G401.6 (cell line): ENCODE results near the gene POGLUT3.

ENCODE experiments used
- FAIRE-seq: peaks from 2 replicates; lab custom pipeline; 2012; peaks lifted over from hg19 to GRCh38; lab: Jason Lieb, UNC

POGLUT3 gene

DNA sequence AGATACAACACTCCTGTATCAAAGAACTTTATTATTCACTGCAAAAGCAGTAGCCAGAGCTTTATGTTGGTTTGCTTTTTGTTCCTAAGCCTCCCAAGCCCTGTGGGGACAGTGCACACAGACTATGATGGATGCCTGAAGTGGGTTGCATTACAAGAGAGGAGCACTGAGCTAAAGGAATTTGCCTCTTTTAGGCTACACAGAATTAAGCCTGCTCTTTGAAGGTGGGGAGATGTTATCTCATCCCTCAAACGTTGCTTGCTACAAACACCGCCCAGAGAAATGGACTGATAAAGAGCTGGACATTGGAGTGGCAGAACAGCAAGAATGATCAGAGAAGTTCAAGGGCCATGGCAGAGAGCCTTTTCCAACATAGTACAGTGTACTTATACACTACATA lies 2.5 kb upstream of the POGLUT3 start:
- FAIRE-seq: no peak

DNA sequence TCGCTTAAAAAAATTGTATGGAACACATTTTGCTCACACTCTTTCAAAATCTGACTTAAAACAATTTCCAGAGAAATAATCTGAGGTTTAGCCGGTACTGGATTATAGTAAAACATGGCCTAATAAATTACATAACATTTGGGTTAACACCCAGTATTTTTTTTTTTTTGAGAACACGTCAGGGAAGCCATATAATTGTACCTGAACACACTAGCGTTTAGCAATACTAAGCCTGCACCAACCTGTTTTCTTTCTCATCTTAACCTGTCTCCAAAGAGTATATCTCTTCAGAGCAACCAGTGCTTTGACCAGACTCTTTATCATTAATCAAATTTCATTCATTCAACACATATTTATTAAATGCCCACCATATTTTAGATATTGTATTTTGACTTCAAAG lies 2.0 kb upstream of the POGLUT3 start:
- no peak for FAIRE-seq

DNA sequence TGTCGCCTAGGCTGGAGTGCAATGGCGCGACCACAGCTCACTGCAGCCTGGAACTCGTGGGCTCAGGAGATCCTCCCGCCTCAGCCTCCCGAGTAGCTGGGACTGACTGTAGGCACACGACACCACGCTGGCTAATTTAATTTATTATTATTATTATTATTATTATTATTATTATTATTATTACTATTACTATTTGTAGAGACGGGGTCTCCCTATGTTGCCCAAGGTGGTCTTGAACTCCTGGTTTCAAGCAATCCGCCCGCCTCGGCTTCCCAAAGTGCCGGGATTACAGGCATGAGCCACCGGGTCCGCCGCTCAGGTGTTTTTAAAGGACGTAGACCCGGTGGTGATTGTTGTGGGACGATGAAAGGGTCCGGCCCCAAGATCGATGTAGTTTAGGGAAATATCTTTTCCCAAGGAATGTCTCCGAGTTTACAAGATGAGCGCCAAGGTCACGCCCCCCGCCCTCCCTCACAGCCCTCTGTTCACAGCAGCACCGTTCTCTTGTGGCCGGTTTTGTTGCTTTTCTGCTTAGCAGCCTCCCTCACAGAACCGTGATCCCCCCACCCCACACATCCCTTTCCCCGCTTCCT lies 728 bp upstream of the POGLUT3 start:
- FAIRE-seq: no peak

DNA sequence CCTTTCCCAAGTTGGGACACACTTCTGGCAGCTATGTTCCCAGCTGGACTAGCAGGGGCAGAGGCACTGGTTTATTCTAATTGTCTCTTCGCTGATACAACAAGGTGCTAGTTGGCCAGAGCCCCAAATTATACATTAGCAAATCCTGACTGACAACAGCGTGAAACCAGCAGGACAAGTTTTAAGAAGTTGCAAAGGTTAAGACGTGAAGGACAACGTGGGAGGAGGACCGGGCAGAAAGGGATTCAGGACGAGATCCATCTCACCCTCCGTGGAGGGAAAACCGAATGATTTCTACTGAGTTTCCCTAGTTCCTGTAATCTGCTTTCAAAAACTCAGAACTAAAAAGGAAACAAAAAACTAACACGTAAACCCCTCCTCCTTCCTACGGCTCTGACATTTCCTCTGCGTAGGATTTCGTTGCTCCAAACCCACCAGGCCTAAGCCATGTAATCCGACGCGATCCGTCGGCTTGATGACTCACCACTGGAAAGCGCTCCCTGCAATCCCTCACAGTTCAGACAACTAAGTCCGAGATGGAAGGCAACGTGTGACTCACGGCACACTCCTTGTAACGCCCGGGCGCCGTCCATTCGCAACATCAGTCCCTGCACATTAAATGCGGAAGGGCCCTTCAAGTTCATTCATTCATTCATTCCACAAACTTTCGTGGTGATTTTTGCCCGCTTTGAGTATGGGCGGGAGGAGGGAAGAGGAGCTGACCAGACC lies 703 bp downstream of the POGLUT3 start:
- FAIRE-seq: peak; percentile 99

DNA sequence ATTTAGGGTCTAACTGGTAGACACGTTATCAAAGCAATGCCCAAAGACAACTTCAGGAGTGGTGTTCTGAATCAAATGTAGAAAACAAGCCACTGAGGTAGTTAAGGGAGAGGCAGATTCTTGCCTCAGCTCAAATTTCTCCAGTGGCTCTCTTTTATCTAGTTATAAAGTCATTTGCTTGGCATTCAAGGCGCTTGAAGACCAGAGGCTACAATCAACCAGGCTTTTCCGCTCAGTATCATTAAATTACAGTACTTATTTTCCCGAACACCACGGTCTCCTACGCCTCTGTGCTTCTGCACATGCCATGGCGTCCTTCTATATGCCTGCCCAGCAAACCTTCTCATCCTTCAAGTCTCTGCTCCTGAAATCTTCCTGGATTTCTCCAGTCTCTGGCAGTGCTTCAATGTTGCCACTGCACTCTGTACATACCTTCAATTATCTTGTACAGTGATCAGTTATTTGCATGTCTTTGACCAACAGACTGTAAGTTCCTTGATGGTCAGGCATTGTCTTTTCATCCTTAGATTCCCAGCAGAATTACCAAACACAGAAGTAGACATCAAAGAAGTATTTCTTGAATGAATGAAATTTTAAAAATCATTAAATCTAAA lies 1.4 kb downstream of the POGLUT3 start:
- no peak for FAIRE-seq

DNA sequence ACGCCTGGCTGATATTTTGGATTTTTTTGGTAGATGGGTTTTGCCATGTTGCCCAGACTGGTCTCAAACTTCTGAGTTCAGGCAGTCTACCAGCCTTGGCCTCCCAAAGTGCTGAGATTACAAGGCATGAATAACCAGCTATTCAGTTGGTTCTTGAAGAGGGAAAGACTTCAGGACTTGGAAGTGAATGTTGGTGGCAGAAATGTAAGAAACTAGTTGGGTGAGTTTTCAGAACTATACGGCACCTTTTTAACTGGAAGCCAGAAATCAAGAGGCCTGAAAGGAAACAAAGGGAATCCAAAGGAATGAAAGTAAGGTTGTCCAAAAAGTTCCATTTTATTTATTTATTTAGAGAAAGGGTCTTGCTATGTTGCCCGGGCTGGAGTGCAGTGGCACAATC lies 2.9 kb downstream of the POGLUT3 start:
- no peak for FAIRE-seq

DNA sequence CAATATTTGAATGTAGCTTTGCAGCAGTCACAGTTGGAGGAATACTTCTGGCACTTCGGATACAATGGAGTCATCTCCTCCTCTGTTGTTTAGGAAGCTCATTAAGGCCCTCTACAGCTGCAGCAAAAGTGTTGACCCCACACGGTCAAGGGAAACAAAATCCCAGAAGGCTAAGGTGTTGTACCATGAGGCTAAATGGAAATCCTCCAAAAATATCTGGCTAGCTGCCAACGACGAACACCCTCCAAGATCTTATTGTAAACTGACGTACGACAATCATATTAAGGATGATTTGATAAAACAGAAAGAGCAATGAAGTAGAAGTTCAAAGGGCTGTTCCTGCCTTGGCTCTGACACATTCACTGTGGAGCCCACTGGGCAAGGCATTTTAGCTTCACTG lies 4.0 kb downstream of the POGLUT3 start:
- FAIRE-seq: no peak

DNA sequence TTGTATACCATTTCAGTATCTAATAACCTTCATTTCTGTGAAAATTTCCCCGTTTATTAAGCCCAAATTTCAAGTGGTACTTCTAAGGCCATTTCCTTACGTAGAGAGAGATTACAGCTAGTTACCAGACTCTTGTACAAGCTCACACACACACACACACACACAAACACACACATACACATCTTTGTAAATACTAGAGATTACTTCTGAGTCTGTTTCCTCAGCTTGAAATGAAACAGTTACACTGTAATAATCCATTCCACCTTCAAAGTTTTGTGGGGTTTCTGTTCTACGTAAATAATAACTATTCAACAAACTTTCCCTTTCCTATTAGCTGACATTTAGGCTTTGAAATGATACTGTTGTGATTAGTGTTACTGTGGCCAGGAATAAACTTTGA lies 6.2 kb downstream of the POGLUT3 start:
- FAIRE-seq: no peak

DNA sequence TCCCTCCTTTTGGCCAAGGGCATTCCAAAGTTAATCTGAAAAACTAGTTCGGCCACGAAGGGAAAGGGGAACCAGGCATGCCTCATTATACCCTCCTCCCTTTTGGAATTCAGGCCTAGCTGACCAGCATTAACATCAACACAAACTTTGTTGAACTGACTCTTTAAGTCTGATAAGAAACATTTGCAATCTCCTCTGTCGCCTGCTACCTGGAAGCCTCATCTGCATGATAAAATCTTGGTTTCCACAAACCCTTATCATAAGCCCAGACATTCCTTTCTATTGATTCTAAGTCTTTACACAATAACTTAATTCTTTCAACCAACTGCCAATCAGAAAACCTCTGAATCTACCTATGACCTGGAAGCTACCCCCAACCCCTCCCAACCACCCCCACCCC lies 11.4 kb downstream of the POGLUT3 start:
- no peak for FAIRE-seq

DNA sequence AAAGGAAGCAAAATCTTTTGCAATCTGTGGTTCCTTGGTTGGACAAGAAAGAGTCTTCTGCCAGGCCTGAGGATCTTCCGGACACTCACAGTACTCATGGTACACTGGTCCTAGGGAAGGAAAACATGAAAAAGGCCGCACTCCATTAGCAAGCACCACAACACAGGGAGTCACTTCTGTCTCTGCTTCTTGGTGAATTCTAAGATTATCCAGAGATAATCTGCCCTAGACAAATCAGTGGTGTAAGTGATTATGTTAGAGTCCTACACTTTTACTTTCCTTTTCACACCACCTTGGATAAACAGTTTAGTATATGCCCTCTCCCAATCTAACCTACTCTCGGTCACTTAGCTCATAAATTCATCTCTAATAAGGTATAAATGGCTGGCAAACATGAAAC lies 11.9 kb downstream of the POGLUT3 start:
- FAIRE-seq: no peak

DNA sequence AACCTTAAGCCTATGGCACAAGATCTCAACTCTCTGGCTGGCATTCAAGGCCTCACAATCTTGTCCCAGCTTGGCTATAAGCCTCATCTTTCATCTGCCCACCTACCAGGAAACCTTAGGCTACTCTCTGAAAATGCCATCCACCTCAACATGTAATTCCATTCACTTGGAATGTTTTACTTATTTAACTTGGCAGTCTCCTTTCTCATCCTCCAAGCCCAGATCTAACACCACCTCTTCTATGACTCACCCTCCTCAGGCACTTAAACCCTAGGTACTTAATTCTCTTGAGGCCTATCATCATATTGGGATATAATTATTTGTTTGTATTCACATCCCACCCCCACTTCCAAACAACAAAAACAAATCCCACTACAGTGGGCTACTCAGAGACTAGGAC lies 15.0 kb downstream of the POGLUT3 start:
- no peak for FAIRE-seq

DNA sequence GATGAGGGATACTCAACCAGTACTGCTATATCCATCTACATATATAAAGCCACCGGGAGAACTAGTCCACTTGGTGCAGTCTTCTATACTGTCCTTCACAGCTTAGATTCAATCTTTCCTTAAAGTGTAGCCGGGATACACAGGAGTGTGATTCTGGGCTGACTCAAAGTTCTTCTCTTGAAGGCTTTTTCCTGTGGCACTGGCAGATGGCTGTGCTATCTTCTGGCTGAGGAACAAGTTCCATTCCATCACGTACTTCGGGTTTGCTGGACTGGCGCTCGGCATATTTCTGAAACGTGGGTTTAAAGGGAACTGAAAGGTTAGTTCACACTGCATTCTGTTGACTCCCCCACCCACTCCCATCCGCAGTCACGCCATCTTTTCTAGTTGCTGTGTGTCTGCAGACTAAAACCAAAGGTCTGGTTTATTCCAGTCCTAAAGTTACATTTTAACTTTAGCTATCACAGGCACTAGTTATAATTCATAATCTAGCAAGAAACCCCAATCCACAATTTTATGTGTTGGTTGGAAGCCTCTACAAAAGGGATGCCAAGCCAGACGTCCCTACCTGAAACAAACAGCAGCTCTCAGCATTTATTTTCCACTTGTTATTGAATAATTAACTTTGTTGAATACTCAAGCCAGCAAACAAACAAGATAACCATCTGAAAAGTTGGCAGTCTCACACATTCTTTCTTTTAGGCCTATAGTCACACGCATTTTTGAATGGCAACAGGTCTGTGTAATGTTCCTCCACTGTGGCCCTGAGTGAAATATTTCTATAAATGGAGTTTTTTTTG lies 23.3 kb downstream of the POGLUT3 start:
- no peak for FAIRE-seq

DNA sequence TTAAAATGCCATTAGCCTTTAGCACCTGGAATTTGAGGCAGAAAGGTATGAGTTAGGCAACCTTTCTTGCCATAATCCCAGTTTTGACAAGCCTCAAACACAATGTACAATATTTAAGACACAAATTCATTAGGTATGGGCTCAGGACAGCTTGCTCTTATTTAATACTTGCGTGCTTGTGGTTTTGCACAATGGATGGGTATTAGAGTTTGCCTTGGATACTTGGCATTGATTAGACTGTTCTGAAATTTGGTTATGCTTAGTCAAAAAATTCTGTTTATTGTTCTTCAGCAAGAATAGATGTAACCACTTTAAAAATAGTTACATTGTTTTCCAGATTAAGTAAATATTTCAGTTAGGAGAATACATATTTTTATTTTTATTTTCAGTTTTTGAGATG lies 25.5 kb downstream of the POGLUT3 start:
- FAIRE-seq: no peak

DNA sequence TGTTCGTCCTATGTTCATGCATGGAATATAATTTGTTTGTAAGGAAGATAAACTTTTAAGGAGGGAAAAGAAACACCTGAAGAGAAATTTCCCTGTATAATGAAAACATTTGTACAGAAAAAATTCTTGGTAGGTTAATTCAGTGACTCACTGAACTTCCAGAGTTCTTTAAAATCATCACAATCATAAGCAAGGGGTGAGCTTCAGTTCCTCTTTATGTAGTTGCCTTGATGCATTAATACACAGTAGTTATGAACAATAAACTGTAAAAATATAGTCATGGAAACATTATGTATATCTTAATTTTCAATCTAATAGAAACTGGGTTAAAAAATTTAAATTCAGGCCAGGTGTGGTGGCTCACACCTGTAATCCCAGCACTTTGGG lies 29.7 kb downstream of the POGLUT3 start:
- FAIRE-seq: no peak

DNA sequence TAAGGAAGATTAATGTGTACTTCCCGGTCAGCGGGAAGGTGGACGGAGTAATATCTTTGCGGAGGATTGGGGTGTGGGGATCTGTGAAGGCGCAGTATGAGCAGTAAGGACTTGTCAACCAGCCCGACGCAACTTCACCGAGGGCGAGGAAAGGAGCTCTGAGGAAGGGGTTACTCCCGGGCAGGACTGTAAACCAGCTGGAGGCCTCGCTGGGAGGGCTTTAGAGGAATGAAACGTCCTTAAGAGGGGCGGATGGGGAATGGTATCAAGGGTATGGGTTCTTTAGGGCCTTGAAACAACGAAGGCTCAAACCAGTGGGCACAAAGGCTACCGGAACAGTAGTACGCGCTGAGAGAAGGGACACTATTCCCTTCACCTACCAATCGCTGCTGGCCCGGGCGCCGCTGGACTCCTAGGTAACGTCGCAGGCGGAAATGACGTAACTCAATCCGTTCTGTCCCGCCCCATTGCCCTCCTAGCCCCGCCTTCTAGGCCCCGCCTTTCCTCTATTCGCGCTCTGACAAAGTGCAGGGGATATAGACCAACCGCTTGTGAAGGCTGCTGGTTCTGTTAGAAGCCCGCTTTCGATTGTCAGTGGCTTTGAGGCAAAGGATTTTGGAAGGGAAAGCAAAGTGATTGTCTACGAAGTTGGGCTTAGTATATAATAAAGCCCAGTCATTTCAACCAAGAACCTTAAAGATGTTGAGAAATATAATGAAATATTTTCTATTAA lies 30.9 kb downstream of the POGLUT3 start, which contains the start of gene C11orf65:
Gene C11orf65, minus strand, starts transcription at position 439 of the 733 bp plus-strand sequence. CDS start 5,970 bp downstream, outside the sequence.
- FAIRE-seq: peak; percentile 99

DNA sequence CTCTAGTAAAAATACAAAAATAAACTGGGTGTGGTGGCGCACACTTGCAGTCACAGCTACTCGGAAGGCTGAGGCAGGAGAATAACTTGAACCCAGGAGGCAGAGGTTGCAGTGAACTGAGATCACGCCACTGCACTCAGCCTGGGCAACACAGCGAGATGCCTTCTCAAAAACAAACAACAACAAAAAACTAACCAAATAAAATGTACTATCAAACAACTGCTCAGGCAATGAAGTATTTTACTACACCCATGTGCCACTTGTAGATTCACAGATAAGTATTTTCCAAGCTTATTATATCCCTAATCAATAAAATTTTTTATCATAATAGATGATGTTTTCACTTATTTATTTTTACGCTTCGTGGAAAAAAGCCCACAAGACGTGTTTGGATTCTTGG lies 31.8 kb downstream of the POGLUT3 start:
- no peak for FAIRE-seq

DNA sequence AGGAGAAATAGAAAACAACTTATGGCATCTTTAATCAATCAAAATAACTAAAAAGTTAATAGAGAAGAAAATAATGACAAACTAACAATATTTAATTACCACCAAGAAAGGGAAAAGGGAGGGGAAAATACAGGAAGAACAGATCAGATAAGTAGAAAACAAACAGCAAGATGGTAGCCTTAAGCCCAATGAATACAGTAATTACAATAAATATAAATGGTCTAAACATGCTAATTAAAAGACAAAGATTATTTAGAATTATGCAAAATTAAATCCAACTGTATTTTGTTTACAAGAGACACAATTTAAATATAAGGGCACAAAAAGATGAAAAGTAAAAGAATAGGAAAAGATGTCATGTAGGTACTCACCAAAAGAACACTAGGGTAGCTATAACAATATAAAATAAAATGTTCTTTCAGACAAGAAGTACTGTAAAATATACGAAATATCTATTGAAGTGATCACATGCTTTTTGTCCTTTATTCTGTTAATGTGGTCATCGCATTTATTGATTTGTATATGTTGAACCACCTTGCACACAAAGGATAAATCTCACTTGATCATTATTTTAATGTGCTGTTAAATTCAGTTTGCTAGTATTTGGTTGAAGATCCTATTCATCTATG lies 44.9 kb downstream of the POGLUT3 start:
- no peak for FAIRE-seq
